ENCODE measurements around the gene CCNT2. TPM values are rescaled to one million over a fixed set of nuclear protein-coding genes. Genes with fewer than 3 reads are reported as not detected.

The CCNT2 gene
- total RNA-seq, 2 experiments from 2014 or later = 31.9 to 33.2 TPM

- no peaks in the 10 kb centered on the region for H3K4me1 Mint-ChIP-seq (ENCODE audit: low read depth)
- H3K27ac Mint-ChIP-seq = no peak overlapping the region
- H3K27me3 Mint-ChIP-seq (ENCODE audit: low read depth) = peaks cover 3% of the 10 kb centered on the region
- intact Hi-C loops (cut with micrococcal nuclease) = loop anchor here (5.0 kb wide), 1 partner anchor 812 kb away; no protein-coding TSS in a partner anchor
- H3K9me3 Mint-ChIP-seq = peaks cover 4% of the 10 kb centered on the region
- H3K36me3 Mint-ChIP-seq (ENCODE audit: low read depth) = no peaks in the 10 kb centered on the region
- CTCF ChIA-PET = no interaction called here
- no peak overlapping the region for H3K4me3 Mint-ChIP-seq
- no peak for DNase-seq
These were observed 66.4 kb downstream of the CCNT2 start for GRCh38 chr2:134985061-134985460.

- DNase-seq = no peak
- no peaks in the 10 kb centered on the region for H3K4me1 Mint-ChIP-seq (ENCODE audit: low read depth)
- no peak overlapping the region for H3K27ac Mint-ChIP-seq
- no peaks in the 10 kb centered on the region for H3K36me3 Mint-ChIP-seq (ENCODE audit: low read depth)
- CTCF ChIA-PET = interaction anchor here (0.7 to 2.2 kb wide), 16 partner anchors 9 to 862 kb away, joined by 3 to 12 read pairs (median 3); no protein-coding TSS in a partner anchor
- H3K9me3 Mint-ChIP-seq = peaks cover under 1% of the 10 kb centered on the region
- no peak overlapping the region for H3K4me3 Mint-ChIP-seq
- intact Hi-C loops (cut with micrococcal nuclease) = loop anchor here (1.0 to 5.0 kb wide), 2 partner anchors 721 to 808 kb away; no protein-coding TSS in a partner anchor
- no peaks in the 10 kb centered on the region for H3K27me3 Mint-ChIP-seq (ENCODE audit: low read depth)
These were observed 70.5 kb downstream of the CCNT2 start for GRCh38 chr2:134988994-134989605.

GRCh38 chr2:134999521-134999920 is 80.9 kb downstream of the CCNT2 start:
- intact Hi-C loops (cut with micrococcal nuclease) = no loop called here
- H3K9me3 Mint-ChIP-seq = no peaks in the 10 kb centered on the region
- no peak overlapping the region for H3K27ac Mint-ChIP-seq
- no peaks in the 10 kb centered on the region for H3K36me3 Mint-ChIP-seq (ENCODE audit: low read depth)
- H3K4me3 Mint-ChIP-seq = no peak overlapping the region
- CTCF ChIA-PET = interaction anchor here (2.1 kb wide), 1 partner anchor 10 kb away, joined by 10 read pairs; no protein-coding TSS in a partner anchor
- peaks cover 4% of the 10 kb centered on the region for H3K4me1 Mint-ChIP-seq (ENCODE audit: low read depth)
- DNase-seq = no peak
- peaks cover 3% of the 10 kb centered on the region for H3K27me3 Mint-ChIP-seq (ENCODE audit: low read depth)

DNA sequence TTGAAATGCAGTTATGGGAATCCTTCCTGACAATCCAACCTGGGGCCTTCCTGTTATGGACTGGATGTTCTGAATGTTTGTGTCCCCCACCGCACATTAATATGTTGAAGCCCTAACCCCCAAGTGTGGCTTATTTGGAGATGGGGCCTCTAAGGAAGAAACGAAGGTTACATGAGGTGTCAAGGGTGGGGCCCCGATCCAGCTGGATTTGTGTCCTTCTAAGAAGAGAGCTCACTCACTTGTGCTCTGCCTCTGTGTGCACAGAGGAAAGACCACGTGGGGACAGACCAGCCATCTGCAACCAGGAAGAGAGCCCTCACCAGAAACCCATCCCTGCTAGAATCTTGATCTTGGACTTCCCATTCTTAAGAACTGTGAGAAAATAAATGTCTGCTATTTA is 84.2 kb downstream of the CCNT2 start:
- CTCF ChIA-PET = interaction anchor here (1.7 to 2.7 kb wide), 3 partner anchors 10 to 795 kb away, joined by 4 to 9 read pairs (median 4); no protein-coding TSS in a partner anchor
- intact Hi-C loops (cut with micrococcal nuclease) = loop anchor here (5.0 kb wide), 1 partner anchor 469 kb away; no protein-coding TSS in a partner anchor
- H3K27me3 Mint-ChIP-seq (ENCODE audit: low read depth) = peaks cover 12% of the 10 kb centered on the region
- no peak for DNase-seq
- no peak overlapping the region for H3K27ac Mint-ChIP-seq
- H3K9me3 Mint-ChIP-seq = no peaks in the 10 kb centered on the region
- no peak overlapping the region for H3K4me3 Mint-ChIP-seq
- no peaks in the 10 kb centered on the region for H3K36me3 Mint-ChIP-seq (ENCODE audit: low read depth)
- peaks cover 5% of the 10 kb centered on the region for H3K4me1 Mint-ChIP-seq (ENCODE audit: low read depth)

- H3K4me3 Mint-ChIP-seq = no peak overlapping the region
- intact Hi-C loops (cut with micrococcal nuclease) = loop anchor here (1.0 to 5.0 kb wide), 8 partner anchors 49 to 1380 kb away; partner anchors contain the start of genes R3HDM1, RAB3GAP1 and ZRANB3
- CTCF ChIA-PET = interaction anchor here (0.5 to 3.7 kb wide), 36 partner anchors 8 to 822 kb away, joined by 3 to 36 read pairs (median 4); no protein-coding TSS in a partner anchor
- H3K4me1 Mint-ChIP-seq (ENCODE audit: low read depth) = peaks cover 5% of the 10 kb centered on the region
- H3K9me3 Mint-ChIP-seq = no peaks in the 10 kb centered on the region
- no peaks in the 10 kb centered on the region for H3K36me3 Mint-ChIP-seq (ENCODE audit: low read depth)
- H3K27ac Mint-ChIP-seq = no peak overlapping the region
- DNase-seq = peak; percentile 79
- H3K27me3 Mint-ChIP-seq (ENCODE audit: low read depth) = peaks cover 12% of the 10 kb centered on the region
These were observed 85.6 kb downstream of the CCNT2 start for GRCh38 chr2:135004005-135004746.

DNA sequence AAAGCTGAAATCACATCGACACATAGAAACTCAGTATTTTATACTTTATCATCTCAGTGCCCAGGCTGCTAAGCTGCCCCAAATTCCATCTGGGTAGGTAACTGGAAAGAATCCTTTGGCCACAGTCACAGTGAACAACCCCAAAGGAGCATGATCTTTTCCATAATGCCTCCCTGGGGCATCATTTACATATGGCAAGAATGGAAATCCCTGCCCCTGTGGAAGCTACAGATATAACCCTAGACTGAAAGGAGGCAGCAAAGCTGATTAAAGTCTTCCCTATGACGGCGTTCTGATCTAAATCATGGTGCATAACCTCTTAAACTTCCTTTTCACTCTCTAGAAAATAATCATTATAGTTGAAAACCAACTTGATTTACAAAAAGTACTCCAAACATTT is 87.1 kb downstream of the CCNT2 start:
- Mint-ChIP-seq H3K27ac (no peak overlapping the region), H3K27me3 (ENCODE audit: low read depth) (peaks cover 12% of the 10 kb centered on the region), H3K4me3 (no peak overlapping the region), H3K4me1 (ENCODE audit: low read depth) (peaks cover 9% of the 10 kb centered on the region), H3K9me3 (no peaks in the 10 kb centered on the region), H3K36me3 (ENCODE audit: low read depth) (no peaks in the 10 kb centered on the region)
- intact Hi-C loops (cut with micrococcal nuclease) = loop anchor here (2.0 to 5.0 kb wide), 3 partner anchors 47 to 525 kb away; partner anchors contain the start of genes R3HDM1, RAB3GAP1 and ZRANB3
- DNase-seq = no peak
- CTCF ChIA-PET = interaction anchor here (0.6 to 3.7 kb wide), 10 partner anchors 13 to 704 kb away, joined by 3 to 36 read pairs (median 4); partner anchors contain the start of gene MAP3K19

Other genes starting within 250 kb of the CCNT2 start
- not detected for gene TMEM163, start 199.8 kb upstream of the CCNT2 start, total RNA-seq
- gene ACMSD, start 80.2 kb upstream of the CCNT2 start, total RNA-seq = not detected
- gene MAP3K19, start 128.6 kb downstream of the CCNT2 start, total RNA-seq = not detected
- 10 to 100 TPM; 55.5 to 59.7 TPM for gene RAB3GAP1, start 133.5 kb downstream of the CCNT2 start, total RNA-seq

Measured in activated naive CD4-positive, alpha-beta T cell treated with anti-CD3 and anti-CD28 coated beads for 36 hours (primary cell).